GM18505 (cell line): ENCODE measurements around the gene CAMTA1.

Experiments
- ATAC-seq: cut with Tn5 transposase; IDR thresholded peaks from one replicate; pipeline ENCODE4 v1.9.1; 2021; ENCODE audit not compliant: unreplicated experiment
- POLR2A ChIP-seq: IDR thresholded peaks from 4 replicates; pipeline ENCODE4 v1.6.1; 2011; ENCODE audit warnings: borderline replicate concordance; ENCODE audit not compliant: insufficient read depth, insufficient read length; ENCODE audit errors: extremely low read depth

CAMTA1 gene

GRCh38 chr1:7113822-7114221, 328.6 kb downstream of the CAMTA1 start:
- no peak for TF ChIP-seq POLR2A
- ATAC-seq: no peak

- no peak for TF ChIP-seq POLR2A
- no peak for ATAC-seq
Measured at GRCh38 chr1:7116001-7116400, 330.7 kb downstream of the CAMTA1 start.

GRCh38 chr1:7117399-7118281, 332.4 kb downstream of the CAMTA1 start:
- TF ChIP-seq POLR2A: no peak
- ATAC-seq: no peak

GRCh38 chr1:7119156-7119555, 333.9 kb downstream of the CAMTA1 start:
- TF ChIP-seq POLR2A: no peak
- ATAC-seq: no peak

- ATAC-seq: no peak
- no peak for TF ChIP-seq POLR2A
Measured at GRCh38 chr1:7120863-7121621, 335.8 kb downstream of the CAMTA1 start.

GRCh38 chr1:7121622-7121988, 336.4 kb downstream of the CAMTA1 start:
- no peak for TF ChIP-seq POLR2A
- ATAC-seq: no peak

GRCh38 chr1:7127322-7128075, 342.2 kb downstream of the CAMTA1 start:
- TF ChIP-seq POLR2A: no peak
- ATAC-seq: no peak

- no peak for ATAC-seq
- TF ChIP-seq POLR2A: no peak
Measured at GRCh38 chr1:7128293-7128692, 343.0 kb downstream of the CAMTA1 start.

GRCh38 chr1:7130127-7130526, 344.9 kb downstream of the CAMTA1 start:
- no peak for TF ChIP-seq POLR2A
- ATAC-seq: no peak

- TF ChIP-seq POLR2A: no peak
- ATAC-seq: no peak
Measured at GRCh38 chr1:7135493-7135892, 350.2 kb downstream of the CAMTA1 start.

GRCh38 chr1:7136166-7136953, 351.1 kb downstream of the CAMTA1 start:
- no peak for TF ChIP-seq POLR2A
- ATAC-seq: no peak

- no peak for TF ChIP-seq POLR2A
- no peak for ATAC-seq
Measured at GRCh38 chr1:7140251-7140650, 355.0 kb downstream of the CAMTA1 start.

GRCh38 chr1:7145947-7146346, 360.7 kb downstream of the CAMTA1 start:
- TF ChIP-seq POLR2A: no peak
- ATAC-seq: no peak
